ENCODE measurements around the gene FASN. TPM values are rescaled to one million over a fixed set of nuclear protein-coding genes. Genes with fewer than 3 reads are reported as not detected.
A peak's percentile ranks its signal among the peaks of the same experiment; 100 is the strongest.

Gene FASN
- total and polyA plus RNA-seq, 2 of the 13 experiments (the other 11 are each of a cell fraction or from before 2014, with no cell fraction given) = 51.7 to 101 TPM

DNA sequence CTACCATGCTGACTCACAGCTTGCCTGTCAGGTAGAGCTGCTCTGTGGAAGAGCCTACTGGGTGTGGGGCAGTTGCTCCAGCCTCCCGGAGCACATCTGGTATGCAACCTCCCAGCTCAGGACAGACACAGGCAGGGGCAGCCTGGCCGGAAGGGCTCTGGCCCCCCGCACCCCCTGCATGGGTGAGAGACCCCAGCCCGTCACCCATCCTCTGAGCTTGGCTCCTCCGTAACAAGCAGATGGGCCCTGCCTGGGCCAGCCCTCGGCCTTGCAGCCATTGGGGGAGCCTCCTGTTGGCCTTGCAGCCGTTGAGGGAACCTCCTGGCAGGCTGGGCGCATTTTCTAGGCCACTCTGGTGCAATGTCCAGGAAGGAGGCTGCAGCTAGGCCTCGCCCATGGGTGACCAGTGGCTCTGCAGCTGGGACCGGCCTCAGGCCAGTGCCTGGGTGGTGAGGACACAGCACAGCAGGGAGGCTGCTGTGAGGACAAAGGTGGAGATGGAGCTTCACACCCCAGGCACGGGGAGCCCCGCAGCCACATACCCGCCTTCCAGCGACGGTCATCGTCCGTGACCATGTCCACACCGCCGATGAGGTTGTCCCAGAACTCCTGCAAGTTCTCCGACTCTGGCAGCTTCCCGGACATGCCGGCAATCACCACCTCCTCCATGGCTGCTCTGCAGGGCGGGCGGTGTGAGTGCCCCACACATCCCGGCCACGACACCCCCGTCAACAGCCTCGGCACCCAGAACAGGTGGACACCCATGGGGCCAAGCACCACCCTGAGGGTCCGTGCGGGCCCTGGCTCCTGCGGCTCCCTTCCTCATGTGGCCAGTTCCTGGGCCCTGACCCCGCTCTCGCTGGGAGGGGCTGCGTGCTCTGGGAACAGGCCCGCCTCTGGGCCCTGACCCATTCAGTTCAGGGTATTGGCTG lies 2.0 kb downstream of the FASN start (continued):
- no peak for TF ChIP-seq ZEB1 (IDR thresholded peaks at IDR 0.05; ENCODE audit: insufficient replicate concordance, low read depth)
- TF ChIP-seq, protein P1, sequence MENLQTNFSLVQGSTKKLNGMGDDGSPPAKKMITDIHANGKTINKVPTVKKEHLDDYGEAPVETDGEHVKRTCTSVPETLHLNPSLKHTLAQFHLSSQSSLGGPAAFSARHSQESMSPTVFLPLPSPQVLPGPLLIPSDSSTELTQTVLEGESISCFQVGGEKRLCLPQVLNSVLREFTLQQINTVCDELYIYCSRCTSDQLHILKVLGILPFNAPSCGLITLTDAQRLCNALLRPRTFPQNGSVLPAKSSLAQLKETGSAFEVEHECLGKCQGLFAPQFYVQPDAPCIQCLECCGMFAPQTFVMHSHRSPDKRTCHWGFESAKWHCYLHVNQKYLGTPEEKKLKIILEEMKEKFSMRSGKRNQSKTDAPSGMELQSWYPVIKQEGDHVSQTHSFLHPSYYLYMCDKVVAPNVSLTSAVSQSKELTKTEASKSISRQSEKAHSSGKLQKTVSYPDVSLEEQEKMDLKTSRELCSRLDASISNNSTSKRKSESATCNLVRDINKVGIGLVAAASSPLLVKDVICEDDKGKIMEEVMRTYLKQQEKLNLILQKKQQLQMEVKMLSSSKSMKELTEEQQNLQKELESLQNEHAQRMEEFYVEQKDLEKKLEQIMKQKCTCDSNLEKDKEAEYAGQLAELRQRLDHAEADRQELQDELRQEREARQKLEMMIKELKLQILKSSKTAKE (CRISPR knock-in tag; IDR thresholded peaks at IDR 0.05; ENCODE audit: borderline replicate concordance) = no peak
- TF ChIP-seq MXD4 (CRISPR knock-in tag; IDR thresholded peaks at IDR 0.05) = no peak
- no peak for TF ChIP-seq ZNF224 (CRISPR knock-in tag; IDR thresholded peaks at IDR 0.05)
- peak; percentile 68 for TF ChIP-seq ZFY (CRISPR knock-in tag; IDR thresholded peaks at IDR 0.05)
- TF ChIP-seq, protein P2, sequence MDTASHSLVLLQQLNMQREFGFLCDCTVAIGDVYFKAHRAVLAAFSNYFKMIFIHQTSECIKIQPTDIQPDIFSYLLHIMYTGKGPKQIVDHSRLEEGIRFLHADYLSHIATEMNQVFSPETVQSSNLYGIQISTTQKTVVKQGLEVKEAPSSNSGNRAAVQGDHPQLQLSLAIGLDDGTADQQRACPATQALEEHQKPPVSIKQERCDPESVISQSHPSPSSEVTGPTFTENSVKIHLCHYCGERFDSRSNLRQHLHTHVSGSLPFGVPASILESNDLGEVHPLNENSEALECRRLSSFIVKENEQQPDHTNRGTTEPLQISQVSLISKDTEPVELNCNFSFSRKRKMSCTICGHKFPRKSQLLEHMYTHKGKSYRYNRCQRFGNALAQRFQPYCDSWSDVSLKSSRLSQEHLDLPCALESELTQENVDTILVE (CRISPR knock-in tag; IDR thresholded peaks at IDR 0.05) = no peak
- TF ChIP-seq, protein P3, sequence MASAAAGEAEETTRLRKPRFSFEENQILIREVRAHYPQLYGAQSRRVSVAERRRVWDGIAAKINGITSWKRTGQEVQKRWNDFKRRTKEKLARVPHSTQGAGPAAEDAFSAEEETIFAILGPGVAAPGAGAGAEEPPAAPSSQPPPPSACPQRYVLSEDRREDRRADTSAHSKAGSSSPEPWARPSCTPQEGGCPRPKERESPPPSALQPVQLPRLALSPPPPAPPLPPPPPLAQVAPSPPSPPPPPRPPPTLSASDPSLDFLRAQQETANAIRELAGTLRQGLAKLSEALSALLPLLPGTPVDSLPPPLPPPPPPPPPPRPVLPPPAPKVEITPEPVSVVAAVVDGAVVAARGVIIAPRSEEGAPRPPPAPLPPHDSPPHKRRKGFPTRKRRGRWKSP (CRISPR knock-in tag; IDR thresholded peaks at IDR 0.05) = no peak
- no peak for TF ChIP-seq JDP2 (CRISPR knock-in tag; IDR thresholded peaks at IDR 0.05; ENCODE audit: borderline replicate concordance)
- TF ChIP-seq, protein P4, sequence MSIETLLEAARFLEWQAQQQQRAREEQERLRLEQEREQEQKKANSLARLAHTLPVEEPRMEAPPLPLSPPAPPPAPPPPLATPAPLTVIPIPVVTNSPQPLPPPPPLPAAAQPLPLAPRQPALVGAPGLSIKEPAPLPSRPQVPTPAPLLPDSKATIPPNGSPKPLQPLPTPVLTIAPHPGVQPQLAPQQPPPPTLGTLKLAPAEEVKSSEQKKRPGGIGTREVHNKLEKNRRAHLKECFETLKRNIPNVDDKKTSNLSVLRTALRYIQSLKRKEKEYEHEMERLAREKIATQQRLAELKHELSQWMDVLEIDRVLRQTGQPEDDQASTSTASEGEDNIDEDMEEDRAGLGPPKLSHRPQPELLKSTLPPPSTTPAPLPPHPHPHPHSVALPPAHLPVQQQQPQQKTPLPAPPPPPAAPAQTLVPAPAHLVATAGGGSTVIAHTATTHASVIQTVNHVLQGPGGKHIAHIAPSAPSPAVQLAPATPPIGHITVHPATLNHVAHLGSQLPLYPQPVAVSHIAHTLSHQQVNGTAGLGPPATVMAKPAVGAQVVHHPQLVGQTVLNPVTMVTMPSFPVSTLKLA (IDR thresholded peaks at IDR 0.05) = no peak
- TF ChIP-seq NR2F1 (CRISPR knock-in tag; IDR thresholded peaks at IDR 0.05) = no peak
- TF ChIP-seq, protein P5, sequence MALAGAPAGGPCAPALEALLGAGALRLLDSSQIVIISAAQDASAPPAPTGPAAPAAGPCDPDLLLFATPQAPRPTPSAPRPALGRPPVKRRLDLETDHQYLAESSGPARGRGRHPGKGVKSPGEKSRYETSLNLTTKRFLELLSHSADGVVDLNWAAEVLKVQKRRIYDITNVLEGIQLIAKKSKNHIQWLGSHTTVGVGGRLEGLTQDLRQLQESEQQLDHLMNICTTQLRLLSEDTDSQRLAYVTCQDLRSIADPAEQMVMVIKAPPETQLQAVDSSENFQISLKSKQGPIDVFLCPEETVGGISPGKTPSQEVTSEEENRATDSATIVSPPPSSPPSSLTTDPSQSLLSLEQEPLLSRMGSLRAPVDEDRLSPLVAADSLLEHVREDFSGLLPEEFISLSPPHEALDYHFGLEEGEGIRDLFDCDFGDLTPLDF (CRISPR knock-in tag; IDR thresholded peaks at IDR 0.05) = 0 out of 2 replicates have a peak, but pooled peaks have one; percentile 13
- TF ChIP-seq, protein P6, sequence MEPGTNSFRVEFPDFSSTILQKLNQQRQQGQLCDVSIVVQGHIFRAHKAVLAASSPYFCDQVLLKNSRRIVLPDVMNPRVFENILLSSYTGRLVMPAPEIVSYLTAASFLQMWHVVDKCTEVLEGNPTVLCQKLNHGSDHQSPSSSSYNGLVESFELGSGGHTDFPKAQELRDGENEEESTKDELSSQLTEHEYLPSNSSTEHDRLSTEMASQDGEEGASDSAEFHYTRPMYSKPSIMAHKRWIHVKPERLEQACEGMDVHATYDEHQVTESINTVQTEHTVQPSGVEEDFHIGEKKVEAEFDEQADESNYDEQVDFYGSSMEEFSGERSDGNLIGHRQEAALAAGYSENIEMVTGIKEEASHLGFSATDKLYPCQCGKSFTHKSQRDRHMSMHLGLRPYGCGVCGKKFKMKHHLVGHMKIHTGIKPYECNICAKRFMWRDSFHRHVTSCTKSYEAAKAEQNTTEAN (CRISPR knock-in tag; conservative IDR thresholded peaks at IDR 0.05) = no peak

Data from HepG2 (cell line).